Peyer's patch (tissue), 4 donors: Measurements from ENCODE around the gene CNTRL.

Experiments used
- CTCF ChIP-seq, 6 experiments: fragments of 450-650 bp in 4 of 6; fragments of 200-600 bp in 2 of 6; sonication (generic) in 1 of 6; IDR thresholded peaks; one replicate each; pipeline ENCODE4 v1.5.1; 2017 to 2019; ENCODE audit warnings: antibody characterized with exemption in 6 of 6, mild to moderate bottlenecking in 3 of 6, moderate library complexity in 1 of 6
- POLR2A ChIP-seq, 2 donors: fragments of 450-650 bp; IDR thresholded peaks; one replicate each; pipeline ENCODE4 v1.5.1; 2017; ENCODE audit warnings: antibody characterized with exemption in 2 of 2, mild to moderate bottlenecking in 2 of 2, moderate library complexity in 2 of 2

GRCh38 chr9:121048175-121048574 lies 26.6 kb upstream of the CNTRL start:
- TF ChIP-seq POLR2A (IDR thresholded peaks at IDR 0.05) (no peak), CTCF (IDR thresholded peaks at IDR 0.05) (no peak)
